SJCRH30 (cell line): Measurements from ENCODE around the gene NLRP6. TPM values are rescaled to one million over a fixed set of nuclear protein-coding genes. Genes with fewer than 3 reads are reported as not detected.
A peak's percentile ranks its signal among the peaks of the same experiment; 100 is the strongest.

Source experiments
- DNase-seq, 2 experiments: peaks; one replicate each; pipeline ENCODE4 v3.0.0-alpha.2; 2015 to 2020
- H3K27ac ChIP-seq: fragments of 250-450 bp; sonication (Bioruptor Pico); 2 replicates; pipeline ENCODE4 v1.5.1; 2020; ENCODE audit warnings: mild to moderate bottlenecking, moderate library complexity
- H3K27me3 ChIP-seq: fragments of 250-450 bp; sonication (Bioruptor Pico); 2 replicates; pipeline ENCODE4 v1.5.1; 2020; ENCODE audit warnings: mild to moderate bottlenecking, moderate library complexity
- H3K36me3 ChIP-seq: fragments of 250-450 bp; sonication (Bioruptor Pico); 2 replicates; pipeline ENCODE4 v1.5.1; 2020; ENCODE audit warnings: mild to moderate bottlenecking, moderate library complexity
- H3K4me1 ChIP-seq: fragments of 250-450 bp; sonication (Bioruptor Pico); 2 replicates; pipeline ENCODE4 v1.5.1; 2020; ENCODE audit warnings: mild to moderate bottlenecking, moderate library complexity
- H3K4me3 ChIP-seq: fragments of 250-450 bp; sonication (Bioruptor Pico); 2 replicates; pipeline ENCODE4 v1.5.1; 2020; ENCODE audit warnings: mild to moderate bottlenecking, moderate library complexity
- H3K9me3 ChIP-seq: fragments of 250-450 bp; sonication (Bioruptor Pico); replicated peaks from 2 replicates; pipeline ENCODE4 v1.5.1; 2020; ENCODE audit warnings: mild to moderate bottlenecking, moderate library complexity
- total RNA-seq: library from RNA; depleted of rRNA; stranded (reverse); fragments of >200 nt; shearing (Covaris generic); gene quantifications from 2 replicates; pipeline ENCODE4 v1.2.3, GENCODE V29; 2014

The NLRP6 gene
- total RNA-seq, 1 experiment from 2014 or later: not detected

DNA sequence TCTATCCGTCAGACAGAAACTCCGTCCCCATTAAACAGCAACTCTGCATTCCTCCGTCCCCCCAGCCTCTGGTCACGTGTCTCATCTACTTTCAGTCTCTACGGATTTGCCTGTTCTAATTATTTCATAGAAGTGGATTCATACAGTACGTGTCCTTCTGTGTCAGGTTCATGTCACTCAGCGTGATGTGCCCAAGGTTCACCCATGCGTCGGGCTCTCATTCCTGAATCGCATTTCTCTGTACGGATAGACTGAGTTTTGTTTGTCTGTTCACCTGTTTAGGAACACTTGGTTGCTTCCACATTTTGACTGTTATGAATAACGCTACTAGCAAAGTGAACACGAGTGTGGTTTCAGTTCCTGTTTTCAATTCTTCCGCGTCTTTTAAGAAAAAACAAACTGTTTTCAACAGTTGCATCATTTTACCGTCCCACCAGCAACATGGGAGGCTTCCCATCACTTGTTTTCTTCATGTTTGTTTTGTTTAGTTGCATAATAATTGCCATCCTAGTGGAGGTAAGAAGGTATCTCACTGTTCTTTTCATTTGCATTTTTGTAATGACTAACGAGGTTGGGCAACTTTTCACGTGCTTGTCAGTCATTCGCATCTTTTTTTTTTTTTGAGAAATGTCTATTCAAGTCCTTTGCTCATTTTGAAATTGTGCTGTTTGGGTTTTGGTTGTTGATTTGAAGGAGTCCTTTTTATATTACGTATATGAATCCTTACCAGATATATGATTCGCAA lies 8.9 kb upstream of the NLRP6 start:
- H3K27me3 ChIP-seq: no peaks in the 10 kb centered on the region
- H3K27ac ChIP-seq: no peak overlapping the region
- H3K4me1 ChIP-seq: peaks cover 12% of the 10 kb centered on the region
- DNase-seq: peak in 1 of 2 experiments; percentile 58
- peaks cover 3% of the 10 kb centered on the region for H3K9me3 ChIP-seq
- H3K4me3 ChIP-seq: peak overlapping the region; percentile 46
- no peaks in the 10 kb centered on the region for H3K36me3 ChIP-seq

- Histone ChIP-seq H3K27ac (no peak overlapping the region), H3K4me3 (no peak overlapping the region), H3K9me3 (peaks cover 3% of the 10 kb centered on the region), H3K4me1 (peaks cover 12% of the 10 kb centered on the region), H3K27me3 (no peaks in the 10 kb centered on the region), H3K36me3 (no peaks in the 10 kb centered on the region)
- no peak for DNase-seq
These were observed 7.5 kb upstream of the NLRP6 start for GRCh38 chr11:270451-271318.

GRCh38 chr11:271319-271715 lies 6.9 kb upstream of the NLRP6 start:
- H3K36me3 ChIP-seq: no peaks in the 10 kb centered on the region
- DNase-seq: no peak
- H3K27ac ChIP-seq: no peak overlapping the region
- H3K27me3 ChIP-seq: no peaks in the 10 kb centered on the region
- H3K4me3 ChIP-seq: no peak overlapping the region
- H3K4me1 ChIP-seq: peaks cover 12% of the 10 kb centered on the region
- peaks cover 7% of the 10 kb centered on the region for H3K9me3 ChIP-seq

DNA sequence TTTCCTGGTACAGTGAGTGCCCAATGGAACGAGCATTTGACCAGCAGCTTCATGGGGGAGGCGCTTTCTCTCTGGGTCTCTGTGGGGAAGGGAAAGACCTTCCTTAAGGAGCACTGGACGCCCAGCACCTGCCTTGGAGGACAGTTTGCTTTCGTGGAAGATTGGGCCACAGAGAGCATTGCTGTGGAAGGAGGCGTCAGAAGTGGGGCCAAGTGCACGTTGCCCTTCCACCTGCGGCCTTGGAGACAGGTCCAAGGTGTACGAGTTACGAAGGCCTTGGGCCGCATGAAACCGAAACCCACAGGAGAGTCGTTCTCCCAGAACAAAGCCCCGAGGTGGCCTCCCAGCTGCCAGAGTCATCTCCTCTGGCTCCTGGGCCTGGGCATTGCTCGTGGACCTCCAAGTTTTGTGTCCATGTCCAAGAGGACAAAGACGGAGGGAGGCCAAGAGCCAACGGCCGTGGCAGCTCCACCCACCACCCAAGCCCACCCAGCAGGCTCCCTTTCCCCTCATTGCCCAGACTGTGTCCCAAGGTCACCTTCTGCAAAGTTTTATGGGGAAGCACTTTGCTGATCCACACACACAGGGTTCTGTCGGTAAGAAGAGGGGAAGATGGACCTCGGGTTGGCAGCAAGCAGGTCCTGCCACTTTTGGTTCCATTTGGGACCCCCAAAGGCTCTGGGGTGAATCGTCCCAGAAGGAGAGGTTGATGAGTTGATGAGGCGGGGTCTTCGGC lies 5.8 kb upstream of the NLRP6 start:
- H3K36me3 ChIP-seq: no peaks in the 10 kb centered on the region
- 0 out of 2 replicates have a peak, but pooled peaks cover 4% of the 10 kb centered on the region for H3K9me3 ChIP-seq
- DNase-seq: no peak
- H3K4me1 ChIP-seq: peaks cover 12% of the 10 kb centered on the region
- peak overlapping the region; percentile 22 for H3K27ac ChIP-seq
- H3K27me3 ChIP-seq: no peaks in the 10 kb centered on the region
- no peak overlapping the region for H3K4me3 ChIP-seq

- H3K27me3 ChIP-seq: no peaks in the 10 kb centered on the region
- no peaks in the 10 kb centered on the region for H3K36me3 ChIP-seq
- 0 out of 2 replicates have a peak, but pooled peaks cover 4% of the 10 kb centered on the region for H3K9me3 ChIP-seq
- no peak overlapping the region for H3K4me3 ChIP-seq
- H3K27ac ChIP-seq: peak overlapping the region; percentile 22
- DNase-seq: peak in 1 of 2 experiments; percentile 49
- peaks cover 12% of the 10 kb centered on the region for H3K4me1 ChIP-seq
These were observed 5.3 kb upstream of the NLRP6 start for GRCh38 chr11:272931-273198.

GRCh38 chr11:276219-276618 lies 2.0 kb upstream of the NLRP6 start:
- Histone ChIP-seq H3K27ac (no peak overlapping the region), H3K27me3 (no peaks in the 10 kb centered on the region), H3K4me3 (no peak overlapping the region), H3K9me3 (0 out of 2 replicates have a peak, but pooled peaks cover 4% of the 10 kb centered on the region), H3K36me3 (no peaks in the 10 kb centered on the region), H3K4me1 (peaks cover 8% of the 10 kb centered on the region)
- no peak for DNase-seq

DNA sequence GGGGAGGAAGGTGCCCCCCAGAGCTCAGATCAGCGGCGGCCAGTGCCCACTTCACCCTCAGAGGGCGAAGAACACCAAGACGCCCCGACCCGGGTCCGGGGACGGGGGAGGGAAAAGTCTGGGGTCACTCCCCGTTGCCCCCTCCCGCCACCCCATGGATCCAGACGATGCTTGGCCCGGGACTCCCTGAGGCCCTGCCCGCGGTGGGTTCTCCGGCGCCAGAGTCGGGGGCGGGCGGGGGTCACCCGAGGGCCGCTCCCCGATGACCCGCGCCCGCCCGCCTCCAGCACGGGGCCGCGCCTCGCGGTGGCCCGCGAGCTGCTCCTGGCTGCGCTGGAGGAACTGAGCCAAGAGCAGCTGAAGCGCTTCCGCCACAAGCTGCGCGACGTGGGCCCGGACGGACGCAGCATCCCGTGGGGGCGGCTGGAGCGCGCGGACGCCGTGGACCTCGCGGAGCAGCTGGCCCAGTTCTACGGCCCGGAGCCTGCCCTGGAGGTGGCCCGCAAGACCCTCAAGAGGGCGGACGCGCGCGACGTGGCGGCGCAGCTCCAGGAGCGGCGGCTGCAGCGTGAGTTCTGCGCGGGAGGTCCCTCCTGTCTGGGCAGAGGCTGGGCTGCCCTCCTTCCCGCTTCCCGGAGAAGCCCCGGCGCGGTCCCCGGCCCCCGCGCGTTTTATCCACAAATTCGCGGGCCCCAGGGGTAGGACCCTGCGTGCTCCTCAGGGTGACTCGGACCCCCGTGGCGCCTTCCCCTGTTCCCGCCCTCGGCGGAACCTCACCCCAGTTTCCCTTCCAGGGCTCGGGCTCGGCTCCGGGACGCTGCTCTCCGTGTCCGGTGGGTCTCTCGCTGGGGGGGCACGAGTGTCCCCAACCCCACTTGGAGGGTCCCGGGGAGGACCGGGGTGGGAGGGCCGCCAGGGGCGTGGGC lies 1.1 kb downstream of the NLRP6 start:
- Histone ChIP-seq H3K4me3 (no peak overlapping the region), H3K27ac (no peak overlapping the region), H3K9me3 (0 out of 2 replicates have a peak, but pooled peaks cover 4% of the 10 kb centered on the region), H3K27me3 (peaks cover 4% of the 10 kb centered on the region; the same call in 1 of the 2 replicates), H3K36me3 (no peaks in the 10 kb centered on the region), H3K4me1 (no peaks in the 10 kb centered on the region)
- no peak for DNase-seq

DNA sequence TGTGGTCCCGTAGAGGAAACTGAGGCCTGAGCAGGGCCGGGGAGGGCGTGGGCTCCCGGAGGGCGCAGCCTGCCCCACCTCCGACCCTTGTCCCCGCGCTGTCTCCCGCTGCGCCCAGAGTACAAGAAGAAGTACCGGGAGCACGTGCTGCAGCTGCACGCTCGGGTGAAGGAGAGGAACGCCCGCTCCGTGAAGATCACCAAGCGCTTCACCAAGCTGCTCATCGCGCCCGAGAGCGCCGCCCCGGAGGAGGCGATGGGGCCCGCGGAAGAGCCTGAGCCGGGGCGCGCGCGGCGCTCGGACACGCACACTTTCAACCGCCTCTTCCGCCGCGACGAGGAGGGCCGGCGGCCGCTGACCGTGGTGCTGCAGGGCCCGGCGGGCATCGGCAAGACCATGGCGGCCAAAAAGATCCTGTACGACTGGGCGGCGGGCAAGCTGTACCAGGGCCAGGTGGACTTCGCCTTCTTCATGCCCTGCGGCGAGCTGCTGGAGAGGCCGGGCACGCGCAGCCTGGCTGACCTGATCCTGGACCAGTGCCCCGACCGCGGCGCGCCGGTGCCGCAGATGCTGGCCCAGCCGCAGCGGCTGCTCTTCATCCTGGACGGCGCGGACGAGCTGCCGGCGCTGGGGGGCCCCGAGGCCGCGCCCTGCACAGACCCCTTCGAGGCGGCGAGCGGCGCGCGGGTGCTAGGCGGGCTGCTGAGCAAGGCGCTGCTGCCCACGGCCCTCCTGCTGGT lies 1.9 kb downstream of the NLRP6 start:
- H3K9me3 ChIP-seq: 0 out of 2 replicates have a peak, but pooled peaks cover 4% of the 10 kb centered on the region
- H3K4me3 ChIP-seq: no peak overlapping the region
- peaks cover 6% of the 10 kb centered on the region; the same call in 1 of the 2 replicates for H3K4me1 ChIP-seq
- H3K36me3 ChIP-seq: no peaks in the 10 kb centered on the region
- DNase-seq: no peak
- H3K27me3 ChIP-seq: peaks cover 13% of the 10 kb centered on the region
- no peak overlapping the region for H3K27ac ChIP-seq

DNA sequence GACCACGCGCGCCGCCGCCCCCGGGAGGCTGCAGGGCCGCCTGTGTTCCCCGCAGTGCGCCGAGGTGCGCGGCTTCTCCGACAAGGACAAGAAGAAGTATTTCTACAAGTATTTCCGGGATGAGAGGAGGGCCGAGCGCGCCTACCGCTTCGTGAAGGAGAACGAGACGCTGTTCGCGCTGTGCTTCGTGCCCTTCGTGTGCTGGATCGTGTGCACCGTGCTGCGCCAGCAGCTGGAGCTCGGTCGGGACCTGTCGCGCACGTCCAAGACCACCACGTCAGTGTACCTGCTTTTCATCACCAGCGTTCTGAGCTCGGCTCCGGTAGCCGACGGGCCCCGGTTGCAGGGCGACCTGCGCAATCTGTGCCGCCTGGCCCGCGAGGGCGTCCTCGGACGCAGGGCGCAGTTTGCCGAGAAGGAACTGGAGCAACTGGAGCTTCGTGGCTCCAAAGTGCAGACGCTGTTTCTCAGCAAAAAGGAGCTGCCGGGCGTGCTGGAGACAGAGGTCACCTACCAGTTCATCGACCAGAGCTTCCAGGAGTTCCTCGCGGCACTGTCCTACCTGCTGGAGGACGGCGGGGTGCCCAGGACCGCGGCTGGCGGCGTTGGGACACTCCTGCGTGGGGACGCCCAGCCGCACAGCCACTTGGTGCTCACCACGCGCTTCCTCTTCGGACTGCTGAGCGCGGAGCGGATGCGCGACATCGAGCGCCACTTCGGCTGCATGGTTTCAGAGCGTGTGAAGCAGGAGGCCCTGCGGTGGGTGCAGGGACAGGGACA lies 2.7 kb downstream of the NLRP6 start:
- DNase-seq: no peak
- Histone ChIP-seq H3K36me3 (no peaks in the 10 kb centered on the region), H3K4me3 (no peak overlapping the region), H3K9me3 (0 out of 2 replicates have a peak, but pooled peaks cover 4% of the 10 kb centered on the region), H3K27me3 (peaks cover 19% of the 10 kb centered on the region), H3K4me1 (peaks cover 6% of the 10 kb centered on the region; the same call in 1 of the 2 replicates), H3K27ac (no peak overlapping the region)

DNA sequence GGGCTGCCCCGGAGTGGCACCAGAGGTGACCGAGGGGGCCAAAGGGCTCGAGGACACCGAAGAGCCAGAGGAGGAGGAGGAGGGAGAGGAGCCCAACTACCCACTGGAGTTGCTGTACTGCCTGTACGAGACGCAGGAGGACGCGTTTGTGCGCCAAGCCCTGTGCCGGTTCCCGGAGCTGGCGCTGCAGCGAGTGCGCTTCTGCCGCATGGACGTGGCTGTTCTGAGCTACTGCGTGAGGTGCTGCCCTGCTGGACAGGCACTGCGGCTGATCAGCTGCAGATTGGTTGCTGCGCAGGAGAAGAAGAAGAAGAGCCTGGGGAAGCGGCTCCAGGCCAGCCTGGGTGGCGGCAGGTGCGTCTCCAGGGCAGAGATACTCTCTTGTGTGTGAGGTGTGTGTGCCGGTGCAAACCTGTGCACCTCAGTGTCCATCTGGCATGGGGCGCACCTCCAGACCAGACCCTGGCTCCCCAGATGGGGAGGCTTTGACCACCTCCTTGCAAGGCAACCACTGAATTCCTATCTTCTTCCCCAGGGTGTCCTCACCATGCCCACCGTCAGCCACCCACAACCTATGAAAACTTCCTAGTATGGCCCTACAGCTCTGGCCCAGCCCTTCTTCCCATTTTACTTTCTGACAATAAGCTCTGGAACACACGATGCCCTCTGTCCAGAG lies 3.4 kb downstream of the NLRP6 start:
- peaks cover 19% of the 10 kb centered on the region for H3K27me3 ChIP-seq
- no peak for DNase-seq
- no peak overlapping the region for H3K27ac ChIP-seq
- peaks cover 6% of the 10 kb centered on the region; the same call in 1 of the 2 replicates for H3K4me1 ChIP-seq
- H3K36me3 ChIP-seq: no peaks in the 10 kb centered on the region
- no peaks in the 10 kb centered on the region for H3K9me3 ChIP-seq
- H3K4me3 ChIP-seq: no peak overlapping the region

GRCh38 chr11:282171-282570 lies 4.0 kb downstream of the NLRP6 start:
- H3K4me3 ChIP-seq: no peak overlapping the region
- no peaks in the 10 kb centered on the region for H3K36me3 ChIP-seq
- DNase-seq: no peak
- no peak overlapping the region for H3K27ac ChIP-seq
- H3K4me1 ChIP-seq: peaks cover 6% of the 10 kb centered on the region; the same call in 1 of the 2 replicates
- peaks cover 19% of the 10 kb centered on the region for H3K27me3 ChIP-seq
- H3K9me3 ChIP-seq: no peaks in the 10 kb centered on the region

- no peak overlapping the region for H3K4me3 ChIP-seq
- peaks cover 19% of the 10 kb centered on the region for H3K27me3 ChIP-seq
- no peaks in the 10 kb centered on the region for H3K9me3 ChIP-seq
- H3K36me3 ChIP-seq: no peaks in the 10 kb centered on the region
- peaks cover 6% of the 10 kb centered on the region; the same call in 1 of the 2 replicates for H3K4me1 ChIP-seq
- no peak for DNase-seq
- no peak overlapping the region for H3K27ac ChIP-seq
These were observed 4.6 kb downstream of the NLRP6 start for GRCh38 chr11:282630-283360.
